SJCRH30 (cell line): Measurements from ENCODE around the gene LSM14A. TPM values are rescaled to one million over a fixed set of nuclear protein-coding genes. Genes with fewer than 3 reads are reported as not detected.
"Not testable (repeated sequence)": the region's sequence is repeated elsewhere in the genome, so short reads cannot be mapped to it uniquely, and the experiment has no call there.

Source experiments
- DNase-seq, 2 experiments: peaks; one replicate each; pipeline ENCODE4 v3.0.0-alpha.2; 2015 to 2020
- H3K27ac ChIP-seq: fragments of 250-450 bp; sonication (Bioruptor Pico); 2 replicates; pipeline ENCODE4 v1.5.1; 2020; ENCODE audit warnings: mild to moderate bottlenecking, moderate library complexity
- H3K27me3 ChIP-seq: fragments of 250-450 bp; sonication (Bioruptor Pico); 2 replicates; pipeline ENCODE4 v1.5.1; 2020; ENCODE audit warnings: mild to moderate bottlenecking, moderate library complexity
- H3K36me3 ChIP-seq: fragments of 250-450 bp; sonication (Bioruptor Pico); 2 replicates; pipeline ENCODE4 v1.5.1; 2020; ENCODE audit warnings: mild to moderate bottlenecking, moderate library complexity
- H3K4me1 ChIP-seq: fragments of 250-450 bp; sonication (Bioruptor Pico); 2 replicates; pipeline ENCODE4 v1.5.1; 2020; ENCODE audit warnings: mild to moderate bottlenecking, moderate library complexity
- H3K4me3 ChIP-seq: fragments of 250-450 bp; sonication (Bioruptor Pico); 2 replicates; pipeline ENCODE4 v1.5.1; 2020; ENCODE audit warnings: mild to moderate bottlenecking, moderate library complexity
- H3K9me3 ChIP-seq: fragments of 250-450 bp; sonication (Bioruptor Pico); replicated peaks from 2 replicates; pipeline ENCODE4 v1.5.1; 2020; ENCODE audit warnings: mild to moderate bottlenecking, moderate library complexity
- total RNA-seq: library from RNA; depleted of rRNA; stranded (reverse); fragments of >200 nt; shearing (Covaris generic); gene quantifications from 2 replicates; pipeline ENCODE4 v1.2.3, GENCODE V29; 2014

Gene LSM14A
- total RNA-seq, 1 experiment from 2014 or later, result 101 TPM

- no peaks in the 10 kb centered on the region for H3K9me3 ChIP-seq
- peaks cover 3% of the 10 kb centered on the region; the same call in 1 of the 2 replicates for H3K4me1 ChIP-seq
- H3K36me3 ChIP-seq, result peaks cover 20% of the 10 kb centered on the region
- H3K27me3 ChIP-seq, result no peaks in the 10 kb centered on the region
- DNase-seq, result no peak
- no peak overlapping the region for H3K4me3 ChIP-seq
- H3K27ac ChIP-seq, result no peak overlapping the region
These were observed 19.2 kb downstream of the LSM14A start for GRCh38 chr19:34191355-34191962.

GRCh38 chr19:34193439-34193838 lies 21.1 kb downstream of the LSM14A start:
- H3K36me3 ChIP-seq, result peaks cover 36% of the 10 kb centered on the region
- no peak overlapping the region for H3K27ac ChIP-seq
- peaks cover 3% of the 10 kb centered on the region; the same call in 1 of the 2 replicates for H3K4me1 ChIP-seq
- no peaks in the 10 kb centered on the region for H3K9me3 ChIP-seq
- H3K27me3 ChIP-seq, result no peaks in the 10 kb centered on the region
- H3K4me3 ChIP-seq, result no peak overlapping the region
- peak in 1 of 2 experiments; percentile 14 for DNase-seq

GRCh38 chr19:34193876-34194275 lies 21.6 kb downstream of the LSM14A start:
- Histone ChIP-seq H3K4me3 (no peak overlapping the region), H3K36me3 (peaks cover 40% of the 10 kb centered on the region), H3K27me3 (no peaks in the 10 kb centered on the region), H3K4me1 (0 out of 2 replicates have a peak, but pooled peaks cover 3% of the 10 kb centered on the region), H3K9me3 (no peaks in the 10 kb centered on the region), H3K27ac (no peak overlapping the region)
- DNase-seq, result no peak

GRCh38 chr19:34201133-34201532 lies 28.8 kb downstream of the LSM14A start:
- no peak for DNase-seq
- Histone ChIP-seq H3K4me3 (no peak overlapping the region), H3K27me3 (no peaks in the 10 kb centered on the region), H3K9me3 (no peaks in the 10 kb centered on the region), H3K27ac (no peak overlapping the region), H3K4me1 (no peaks in the 10 kb centered on the region), H3K36me3 (peaks cover 84% of the 10 kb centered on the region)

- peaks cover 71% of the 10 kb centered on the region for H3K36me3 ChIP-seq
- H3K27ac ChIP-seq, H3K27me3 ChIP-seq, DNase-seq, H3K4me1 ChIP-seq, H3K4me3 ChIP-seq, H3K9me3 ChIP-seq: not testable (repeated sequence)
These were observed 33.0 kb downstream of the LSM14A start for GRCh38 chr19:34205324-34205723.

- peaks cover 49% of the 10 kb centered on the region for H3K36me3 ChIP-seq
- no peak for DNase-seq
These were observed 36.1 kb downstream of the LSM14A start for GRCh38 chr19:34208291-34208884.

GRCh38 chr19:34209726-34210125 lies 37.4 kb downstream of the LSM14A start:
- Histone ChIP-seq H3K27me3 (no peaks in the 10 kb centered on the region), H3K4me3 (no peak overlapping the region), H3K9me3 (no peaks in the 10 kb centered on the region), H3K36me3 (peaks cover 51% of the 10 kb centered on the region), H3K4me1 (no peaks in the 10 kb centered on the region), H3K27ac (no peak overlapping the region)
- no peak for DNase-seq

More at GRCh38 chr19:34208291-34208884, 36.1 kb downstream of the LSM14A start:
- H3K4me1 ChIP-seq, result no peaks in the 10 kb centered on the region
- H3K4me3 ChIP-seq, result no peak overlapping the region
- H3K27ac ChIP-seq, result no peak overlapping the region
- no peaks in the 10 kb centered on the region for H3K27me3 ChIP-seq
- H3K9me3 ChIP-seq, result no peaks in the 10 kb centered on the region

GRCh38 chr19:34213283-34213682 lies 41.0 kb downstream of the LSM14A start:
- no peak overlapping the region for H3K27ac ChIP-seq
- H3K36me3 ChIP-seq, result peaks cover 49% of the 10 kb centered on the region

GRCh38 chr19:34214040-34214439 lies 41.7 kb downstream of the LSM14A start:
- no peaks in the 10 kb centered on the region for H3K9me3 ChIP-seq
- no peak overlapping the region for H3K4me3 ChIP-seq
- H3K36me3 ChIP-seq, result peaks cover 44% of the 10 kb centered on the region
- no peaks in the 10 kb centered on the region for H3K27me3 ChIP-seq
- H3K4me1 ChIP-seq, result peaks cover 12% of the 10 kb centered on the region
- no peak overlapping the region for H3K27ac ChIP-seq
- DNase-seq, result no peak

More at GRCh38 chr19:34213283-34213682, 41.0 kb downstream of the LSM14A start:
- Histone ChIP-seq H3K4me1 (peaks cover 5% of the 10 kb centered on the region), H3K27me3 (no peaks in the 10 kb centered on the region), H3K9me3 (no peaks in the 10 kb centered on the region), H3K4me3 (no peak overlapping the region)
- no peak for DNase-seq

- no peak overlapping the region for H3K27ac ChIP-seq
- H3K9me3 ChIP-seq, result no peaks in the 10 kb centered on the region
- no peak overlapping the region for H3K4me3 ChIP-seq
- DNase-seq, result no peak
- H3K36me3 ChIP-seq, result peaks cover 48% of the 10 kb centered on the region
- H3K4me1 ChIP-seq, result peaks cover 12% of the 10 kb centered on the region
- H3K27me3 ChIP-seq, result no peaks in the 10 kb centered on the region
These were observed 42.8 kb downstream of the LSM14A start for GRCh38 chr19:34215006-34215665.

GRCh38 chr19:34215666-34216038 lies 43.3 kb downstream of the LSM14A start:
- H3K4me3 ChIP-seq, result no peak overlapping the region
- no peaks in the 10 kb centered on the region for H3K9me3 ChIP-seq
- DNase-seq, result no peak
- no peaks in the 10 kb centered on the region for H3K27me3 ChIP-seq
- H3K27ac ChIP-seq, result no peak overlapping the region
- H3K4me1 ChIP-seq, result peaks cover 12% of the 10 kb centered on the region
- H3K36me3 ChIP-seq, result peaks cover 48% of the 10 kb centered on the region

GRCh38 chr19:34216745-34217219 lies 44.5 kb downstream of the LSM14A start:
- Histone ChIP-seq H3K4me1 (peaks cover 12% of the 10 kb centered on the region), H3K36me3 (peaks cover 54% of the 10 kb centered on the region)
- H3K4me3 ChIP-seq, DNase-seq, H3K27ac ChIP-seq, H3K9me3 ChIP-seq, H3K27me3 ChIP-seq: not testable (repeated sequence)

- Histone ChIP-seq H3K9me3 (no peaks in the 10 kb centered on the region), H3K27ac (no peak overlapping the region), H3K4me3 (no peak overlapping the region), H3K4me1 (peaks cover 12% of the 10 kb centered on the region), H3K36me3 (peaks cover 68% of the 10 kb centered on the region), H3K27me3 (no peaks in the 10 kb centered on the region)
- peak; percentile 88 to 95 for DNase-seq
These were observed 45.9 kb downstream of the LSM14A start for GRCh38 chr19:34217952-34218817.

- H3K9me3 ChIP-seq, result no peaks in the 10 kb centered on the region
- H3K4me3 ChIP-seq, result no peak overlapping the region
- peaks cover 12% of the 10 kb centered on the region for H3K4me1 ChIP-seq
- H3K27me3 ChIP-seq, result no peaks in the 10 kb centered on the region
- H3K36me3 ChIP-seq, result peaks cover 68% of the 10 kb centered on the region
- DNase-seq, result no peak
- no peak overlapping the region for H3K27ac ChIP-seq
These were observed 46.5 kb downstream of the LSM14A start for GRCh38 chr19:34218818-34219164.
